ENCODE data around the gene RPTOR. TPM values are rescaled to one million over a fixed set of nuclear protein-coding genes. Genes with fewer than 3 reads are reported as not detected.
A peak's percentile ranks its signal among the peaks of the same experiment; 100 is the strongest.

Gene RPTOR
- polyA plus RNA-seq, 1 donor from 2014 or later = 8.0 TPM

GRCh38 chr17:80866050-80866793 is 321.6 kb downstream of the RPTOR start:
- Histone ChIP-seq H3K4me2 (ENCODE audit: low read length) (no peak overlapping the region), H3K9ac (ENCODE audit: low read length) (no peak overlapping the region), H3K4me3 (ENCODE audit: low read length) (no peak overlapping the region), H3K9me3 (ENCODE audit: low read length) (no peaks in the 10 kb centered on the region), H3K36me3 (ENCODE audit: insufficient read depth, low read length) (no peaks in the 10 kb centered on the region), H4K20me1 (ENCODE audit: insufficient read depth) (no peaks in the 10 kb centered on the region), H3K79me2 (replicated peaks; ENCODE audit: insufficient read depth, low read length) (no peaks in the 10 kb centered on the region), H3K9me2 (ENCODE audit: insufficient read depth, low read length) (no peaks in the 10 kb centered on the region), H3F3A (ENCODE audit: insufficient read depth, low read length, poor library complexity, severe bottlenecking) (no peaks in the 10 kb centered on the region), H3K27ac (ENCODE audit: low read length) (no peak overlapping the region), H3K27me3 (ENCODE audit: insufficient read depth, low read depth, low read length) (no peaks in the 10 kb centered on the region), H2AFZ (ENCODE audit: low read depth, low read length) (no peak overlapping the region)
- TF ChIP-seq TAF1 (IDR thresholded peaks at IDR 0.05; ENCODE audit: low read depth) (no peak), RAD21 (conservative IDR thresholded peaks at IDR 0.05) (peak; percentile 55), EP300 (conservative IDR thresholded peaks at IDR 0.05; ENCODE audit: poor library complexity, severe bottlenecking) (no peak), REST (IDR thresholded peaks at IDR 0.05; ENCODE audit: borderline replicate concordance) (no peak), MXI1 (conservative IDR thresholded peaks at IDR 0.05; ENCODE audit: poor library complexity, severe bottlenecking) (no peak), SMC3 (conservative IDR thresholded peaks at IDR 0.05; ENCODE audit: poor library complexity) (peak; percentile 66), POLR2AphosphoS5 (IDR thresholded peaks at IDR 0.05) (no peak), EZH2 (IDR thresholded peaks at IDR 0.05; ENCODE audit: borderline replicate concordance, insufficient read depth, low read length, poor library complexity, severe bottlenecking) (no peak), CTCF (IDR thresholded peaks at IDR 0.05; ENCODE audit: poor library complexity, severe bottlenecking) (peak; percentile 65)

GRCh38 chr17:80868022-80868609 is 323.5 kb downstream of the RPTOR start:
- H3F3A ChIP-seq (ENCODE audit: insufficient read depth, low read length, poor library complexity, severe bottlenecking) = no peaks in the 10 kb centered on the region
- no peak overlapping the region for H3K4me3 ChIP-seq (ENCODE audit: low read length)
- no peaks in the 10 kb centered on the region for H3K27me3 ChIP-seq (ENCODE audit: insufficient read depth, low read depth, low read length)
- H3K36me3 ChIP-seq (ENCODE audit: insufficient read depth, low read length) = no peaks in the 10 kb centered on the region
- no peaks in the 10 kb centered on the region for H3K9me3 ChIP-seq (ENCODE audit: low read length)
- H4K20me1 ChIP-seq (ENCODE audit: insufficient read depth) = no peaks in the 10 kb centered on the region
- H3K4me2 ChIP-seq (ENCODE audit: low read length) = no peak overlapping the region
- TF ChIP-seq TAF1 (IDR thresholded peaks at IDR 0.05; ENCODE audit: low read depth) (no peak), MXI1 (conservative IDR thresholded peaks at IDR 0.05; ENCODE audit: poor library complexity, severe bottlenecking) (no peak), RAD21 (conservative IDR thresholded peaks at IDR 0.05) (no peak), POLR2AphosphoS5 (IDR thresholded peaks at IDR 0.05) (no peak), EP300 (conservative IDR thresholded peaks at IDR 0.05; ENCODE audit: poor library complexity, severe bottlenecking) (no peak), SMC3 (conservative IDR thresholded peaks at IDR 0.05; ENCODE audit: poor library complexity) (no peak), EZH2 (IDR thresholded peaks at IDR 0.05; ENCODE audit: borderline replicate concordance, insufficient read depth, low read length, poor library complexity, severe bottlenecking) (no peak), CTCF (IDR thresholded peaks at IDR 0.05; ENCODE audit: poor library complexity, severe bottlenecking) (no peak)
- no peak overlapping the region for H3K27ac ChIP-seq (ENCODE audit: low read length)
- H3K9ac ChIP-seq (ENCODE audit: low read length) = no peak overlapping the region
- H3K79me2 ChIP-seq (replicated peaks; ENCODE audit: insufficient read depth, low read length) = no peaks in the 10 kb centered on the region
- no peak overlapping the region for H2AFZ ChIP-seq (ENCODE audit: low read depth, low read length)
- no peaks in the 10 kb centered on the region for H3K9me2 ChIP-seq (ENCODE audit: insufficient read depth, low read length)
